Naive thymus-derived CD4-positive, alpha-beta T cell (primary cell): Measurements from ENCODE around the gene CTSZ. TPM values are rescaled to one million over a fixed set of nuclear protein-coding genes. Genes with fewer than 3 reads are reported as not detected.
"Not testable (repeated sequence)": the region's sequence is repeated elsewhere in the genome, so short reads cannot be mapped to it uniquely, and the experiment has no call there.

ENCODE experiments used
- ATAC-seq: fragments of 150-1000 bp; cut with Tn5 transposase; 2 replicates; pipeline ENCODE4 v1.10.0; 2021; ENCODE audit warnings: mild to moderate bottlenecking, moderate library complexity
- CTCF ChIA-PET: fragments of 350-600 bp; sonication (Branson Sonifier 250); formaldehyde crosslinking; loops from one replicate; lab custom pipeline; 2021; ENCODE audit warnings: antibody characterized with exemption; lab: Charles Lee
- POLR2A ChIA-PET: fragments of 350-600 bp; sonication (Branson Sonifier 250); formaldehyde crosslinking; loops from one replicate; lab custom pipeline; 2021; ENCODE audit warnings: antibody characterized with exemption, inconsistent platforms; lab: Charles Lee
- DNase-seq, 9 donors: peaks; one replicate each; pipeline versions ENCODE4 v3.0.0 to v3.0.0-alpha.2; 2020 to 2022; ENCODE audit warnings: mixed read lengths in 1 of 9
- H3K27ac ChIP-seq: one replicate; pipeline ENCODE4 v1.7.0; 2013; ENCODE audit warnings: mild to moderate bottlenecking, low read depth, low read length, moderate library complexity
- H3K27me3 ChIP-seq, 2 donors: one replicate each; pipeline ENCODE4 v1.7.0; 2013; ENCODE audit warnings: low read length in 2 of 2, mild to moderate bottlenecking in 2 of 2, moderate library complexity in 2 of 2; ENCODE audit not compliant: control insufficient read depth in 2 of 2, insufficient read depth in 2 of 2
- H3K36me3 ChIP-seq, 3 experiments: 1 replicate in 2 of 3; 2 replicates in 1 of 3; pipeline ENCODE4 v1.7.0; 2013; ENCODE audit warnings: low read length in 3 of 3, mild to moderate bottlenecking in 3 of 3, moderate library complexity in 1 of 3; ENCODE audit not compliant: insufficient read depth in 3 of 3, control insufficient read depth in 2 of 3
- H3K4me1 ChIP-seq, 2 donors: one replicate each; pipeline ENCODE4 v1.7.0; 2013; ENCODE audit warnings: low read length in 2 of 2, mild to moderate bottlenecking in 2 of 2, moderate library complexity in 1 of 2; ENCODE audit not compliant: control insufficient read depth in 2 of 2, insufficient read depth in 2 of 2
- H3K4me3 ChIP-seq: 2 replicates; pipeline ENCODE4 v1.7.0; 2013; ENCODE audit warnings: mild to moderate bottlenecking, low read length
- H3K9me3 ChIP-seq, 3 experiments: 1 replicate in 2 of 3; 2 replicates in 1 of 3; pipeline ENCODE4 v1.7.0; 2013; ENCODE audit warnings: low read length in 3 of 3; ENCODE audit not compliant: control insufficient read depth in 2 of 3
- H3K27ac Mint-ChIP-seq, 9 donors: one replicate each; pipeline ENCODE4 v1.8.0; 2020 to 2022; ENCODE audit warnings: mixed read lengths in 9 of 9, mild to moderate bottlenecking in 8 of 9, moderate library complexity in 5 of 9, inconsistent platforms in 2 of 9
- H3K27me3 Mint-ChIP-seq, 5 donors: one replicate each; pipeline ENCODE4 v1.8.0; 2021 to 2022; ENCODE audit warnings: mixed read lengths in 5 of 5, mild to moderate bottlenecking in 1 of 5
- H3K36me3 Mint-ChIP-seq, 5 donors: one replicate each; pipeline ENCODE4 v1.8.0; 2020 to 2022; ENCODE audit warnings: mixed read lengths in 5 of 5, mild to moderate bottlenecking in 3 of 5, inconsistent platforms in 1 of 5
- H3K4me1 Mint-ChIP-seq, 7 donors: one replicate each; pipeline ENCODE4 v1.8.0; 2020 to 2022; ENCODE audit warnings: mixed read lengths in 7 of 7, mild to moderate bottlenecking in 3 of 7, inconsistent platforms in 1 of 7
- H3K4me3 Mint-ChIP-seq, 10 donors: one replicate each; pipeline ENCODE4 v1.8.0; 2020 to 2022; ENCODE audit warnings: mild to moderate bottlenecking in 10 of 10, mixed read lengths in 10 of 10, moderate library complexity in 6 of 10, inconsistent platforms in 2 of 10
- H3K9me3 Mint-ChIP-seq, 11 donors: one replicate each; pipeline ENCODE4 v1.8.0; 2020 to 2022; ENCODE audit warnings: mixed read lengths in 11 of 11, mild to moderate bottlenecking in 4 of 11, inconsistent platforms in 1 of 11, moderate library complexity in 1 of 11
- intact Hi-C, 2 donors: fragments of 100-400 bp; cut with micrococcal nuclease; formaldehyde crosslinking; loops; one replicate each; pipeline ENCODE4 v1.15.1; 2023
- polyA plus RNA-seq, 2 donors: library from polyadenylated mRNA; unstranded; fragments of 300-500 nt; fragmentation: Illumina TruSeq; gene quantifications; one replicate each; pipeline ENCODE4 v1.2.3, GENCODE V29; 2021
- total RNA-seq, 6 experiments: library from RNA in 5 of 6; stranded (reverse) in 5 of 6; gene quantifications; 1 replicate in 5 of 6; 2 replicates in 1 of 6; pipeline ENCODE4 v1.2.3 and lab custom pipeline; 2021 to 2026

CTSZ gene
- total and polyA plus RNA-seq, 7 experiments from 2014 or later, result 1.0 to 165 (median 29.9) TPM

DNA sequence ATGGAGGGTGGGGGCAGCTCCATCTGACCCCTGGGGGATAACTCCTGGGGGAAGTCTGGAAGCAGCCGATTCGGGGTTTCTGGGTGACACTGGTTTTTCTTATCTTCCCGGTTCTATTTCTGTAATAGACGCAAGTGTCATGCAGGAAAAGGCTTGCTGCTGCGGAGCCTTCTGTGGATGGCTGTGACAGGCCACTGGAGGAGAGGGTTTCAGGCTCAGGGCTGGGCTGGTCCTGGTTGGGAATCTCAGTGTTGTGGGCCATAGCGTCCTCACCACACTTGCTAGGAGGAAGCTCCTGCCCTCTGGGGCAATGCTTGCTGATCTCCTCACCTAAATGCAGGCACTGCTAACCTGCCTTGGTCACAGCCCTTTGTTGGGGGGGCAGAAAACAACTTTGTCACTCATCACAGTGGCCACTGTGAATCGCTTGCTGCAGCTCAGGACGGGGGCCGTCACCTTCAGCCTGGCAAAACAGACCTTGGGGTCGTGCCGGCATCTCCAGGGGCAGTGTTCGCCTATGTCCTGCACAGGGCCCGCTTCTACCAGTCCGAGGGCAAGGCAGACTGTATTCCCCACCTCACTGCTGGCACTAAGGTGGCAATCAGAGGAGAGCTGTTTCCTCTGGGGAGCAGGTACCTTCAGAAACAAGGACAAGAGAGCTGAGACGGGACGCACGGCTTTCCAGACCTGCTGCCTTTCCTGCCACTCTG is 7.8 kb upstream of the CTSZ start:
- Histone ChIP-seq H3K27me3 (no peaks in the 10 kb centered on the region), H3K4me3 (no peak overlapping the region), H3K4me1 (peaks cover 10 to 24% of the 10 kb centered on the region in 2 donors), H3K9me3 (no peaks in the 10 kb centered on the region), H3K36me3 (no peaks in the 10 kb centered on the region), H3K27ac (no peak overlapping the region)
- Mint-ChIP-seq H3K4me3 (peak overlapping the region in 2 of 10 donors; percentile 19 to 26), H3K9me3 (no peaks in the 10 kb centered on the region), H3K27me3 (no peaks in the 10 kb centered on the region), H3K27ac (peak overlapping the region in 2 of 9 donors; percentile 23 to 76), H3K4me1 (peaks cover 26 to 53% (median 47%) of the 10 kb centered on the region in 7 donors), H3K36me3 (peaks cover 0 to 5% (median 0%) of the 10 kb centered on the region in 5 donors)
- intact Hi-C loops, result no loop called here
- DNase-seq (no peak), ATAC-seq (no peak)
- CTCF ChIA-PET, result no interaction called here
- POLR2A ChIA-PET, result interaction anchor here (0.6 to 1.6 kb wide), 5 partner anchors 10 to 69 kb away, joined by 3 to 8 read pairs (median 4); partner anchors contain the start of gene ATP5F1E

DNA sequence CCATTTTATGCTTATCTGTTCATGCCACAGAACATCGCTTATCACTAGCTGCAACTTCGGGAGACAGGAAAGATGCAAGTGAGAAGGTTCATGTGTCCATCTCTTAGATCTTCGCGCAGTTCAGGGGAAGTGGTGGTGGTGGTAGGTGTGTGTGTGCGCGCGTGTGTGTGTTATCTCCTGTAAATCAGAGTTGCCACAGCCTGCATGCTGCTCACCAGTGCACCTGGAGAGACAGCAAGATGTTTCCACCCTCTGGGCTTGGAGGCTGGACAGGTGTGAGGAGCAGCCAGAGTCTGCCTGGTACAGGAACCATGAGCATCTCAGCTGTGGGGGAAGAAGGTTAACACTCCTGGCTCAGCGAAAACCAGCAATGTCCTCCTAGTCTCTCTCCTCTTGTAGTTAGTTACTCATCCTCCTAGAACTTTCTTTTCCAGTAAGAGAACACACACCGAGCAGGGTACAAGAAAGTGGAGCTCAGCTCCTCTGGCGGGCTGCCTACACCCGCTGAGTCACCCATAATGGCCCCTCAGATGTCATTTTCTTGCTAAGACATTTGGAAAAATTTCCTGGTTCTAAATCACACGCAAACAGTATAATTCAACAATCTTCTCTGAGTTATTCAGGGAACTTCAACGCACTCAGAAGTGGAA is 7.0 kb upstream of the CTSZ start:
- no peaks in the 10 kb centered on the region for H3K36me3 ChIP-seq
- CTCF ChIA-PET, result no interaction called here
- peak; percentile 67 for ATAC-seq
- Mint-ChIP-seq H3K27ac (peak overlapping the region in 5 of 9 donors; percentile 10 to 76 (median 21)), H3K27me3 (no peaks in the 10 kb centered on the region), H3K9me3 (no peaks in the 10 kb centered on the region), H3K36me3 (no peaks in the 10 kb centered on the region), H3K4me1 (peaks cover 26 to 53% (median 47%) of the 10 kb centered on the region in 7 donors), H3K4me3 (peak overlapping the region in 5 of 10 donors; percentile 4 to 26 (median 14))
- peak in 4 of 9 donors; percentile 16 to 36 (median 28) for DNase-seq
- POLR2A ChIA-PET, result interaction anchor here (0.6 to 1.6 kb wide), 5 partner anchors 8 to 52 kb away, joined by 3 to 8 read pairs (median 4); partner anchors contain the start of gene ATP5F1E
- H3K27me3 ChIP-seq, result no peaks in the 10 kb centered on the region
- H3K4me1 ChIP-seq, result peaks cover 10 to 24% of the 10 kb centered on the region in 2 donors
- H3K9me3 ChIP-seq, result no peaks in the 10 kb centered on the region
- intact Hi-C loops, result no loop called here
- no peak overlapping the region for H3K4me3 ChIP-seq
- no peak overlapping the region for H3K27ac ChIP-seq

DNA sequence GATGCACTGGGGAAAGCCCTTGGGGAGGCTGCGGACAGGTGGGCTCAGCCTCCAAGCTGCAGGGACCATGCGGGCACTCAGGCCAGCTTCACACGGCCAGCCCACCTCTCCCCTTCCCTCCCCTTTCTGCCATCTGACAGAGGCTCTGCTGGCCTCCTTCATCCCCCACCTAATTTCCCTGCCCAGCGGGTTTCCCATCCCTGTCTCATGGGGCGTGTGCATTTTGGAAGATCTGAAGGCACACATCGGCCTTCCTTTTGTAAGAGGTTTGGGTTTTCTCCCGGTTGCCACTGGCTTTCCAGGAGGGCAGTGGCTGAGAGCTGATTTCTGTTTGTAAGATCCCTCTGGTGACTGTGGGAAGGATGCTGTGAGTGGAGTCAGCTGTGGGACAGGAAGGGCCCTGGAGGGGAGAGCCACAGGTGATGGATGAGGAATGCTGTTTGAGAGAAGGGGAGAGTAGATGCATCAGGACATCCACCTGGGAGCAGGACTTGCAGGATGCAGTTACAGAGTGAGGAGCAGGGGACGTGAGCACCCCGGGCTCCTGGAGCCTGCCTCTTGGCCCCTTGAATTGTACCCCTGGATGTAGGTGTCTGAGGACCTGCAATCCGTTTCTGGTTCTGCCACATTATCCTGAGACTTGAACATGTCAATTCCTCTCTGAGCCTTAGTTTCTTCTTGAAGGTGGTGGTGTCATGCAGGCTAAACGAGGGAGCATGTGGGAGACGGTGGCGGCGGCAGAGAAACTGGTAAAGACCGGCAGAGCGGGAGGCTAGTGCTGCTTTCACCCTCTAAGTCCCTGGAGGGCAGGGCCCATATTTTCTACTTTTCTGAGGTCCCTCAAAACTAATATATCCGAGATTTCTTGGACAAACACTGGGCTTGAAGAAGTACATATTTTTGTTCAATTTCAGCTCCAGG is 6.2 kb upstream of the CTSZ start:
- H3K9me3 Mint-ChIP-seq, result no peaks in the 10 kb centered on the region
- Histone ChIP-seq H3K27ac (no peak overlapping the region), H3K27me3 (no peaks in the 10 kb centered on the region), H3K36me3 (no peaks in the 10 kb centered on the region), H3K9me3 (no peaks in the 10 kb centered on the region), H3K4me1 (peaks cover 10 to 24% of the 10 kb centered on the region in 2 donors), H3K4me3 (no peak overlapping the region)
- H3K4me3 Mint-ChIP-seq, result peak overlapping the region in 6 of 10 donors; percentile 2 to 56 (median 22)
- intact Hi-C loops, result no loop called here
- peak overlapping the region in 5 of 9 donors; percentile 12 to 84 (median 55) for H3K27ac Mint-ChIP-seq
- ChIA-PET CTCF (no interaction called here), POLR2A (interaction anchor here (0.6 to 1.4 kb wide), 4 partner anchors 8 to 21 kb away, joined by 3 to 4 read pairs (median 4); partner anchors contain the start of gene ATP5F1E)
- no peaks in the 10 kb centered on the region for H3K36me3 Mint-ChIP-seq
- ATAC-seq, result no peak
- DNase-seq, result peak in 1 of 9 donors; percentile 13
- H3K27me3 Mint-ChIP-seq, result no peaks in the 10 kb centered on the region
- peaks cover 24 to 53% (median 47%) of the 10 kb centered on the region in 7 donors for H3K4me1 Mint-ChIP-seq

DNA sequence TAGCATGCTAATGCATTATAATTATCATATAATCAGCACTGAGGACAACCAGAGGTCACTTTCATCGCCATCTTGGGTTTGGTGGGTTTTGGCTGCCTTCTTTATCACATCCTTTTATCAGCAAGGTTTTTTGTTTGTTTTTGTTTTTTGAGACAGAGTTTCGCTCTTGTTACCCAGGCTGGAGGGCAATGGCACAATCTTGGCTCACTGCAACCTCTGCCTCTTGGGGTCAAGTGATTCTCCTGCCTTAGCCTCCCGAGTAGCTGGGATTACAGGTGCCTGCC is 4.8 kb upstream of the CTSZ start:
- intact Hi-C loops, result not testable (repeated sequence)

DNA sequence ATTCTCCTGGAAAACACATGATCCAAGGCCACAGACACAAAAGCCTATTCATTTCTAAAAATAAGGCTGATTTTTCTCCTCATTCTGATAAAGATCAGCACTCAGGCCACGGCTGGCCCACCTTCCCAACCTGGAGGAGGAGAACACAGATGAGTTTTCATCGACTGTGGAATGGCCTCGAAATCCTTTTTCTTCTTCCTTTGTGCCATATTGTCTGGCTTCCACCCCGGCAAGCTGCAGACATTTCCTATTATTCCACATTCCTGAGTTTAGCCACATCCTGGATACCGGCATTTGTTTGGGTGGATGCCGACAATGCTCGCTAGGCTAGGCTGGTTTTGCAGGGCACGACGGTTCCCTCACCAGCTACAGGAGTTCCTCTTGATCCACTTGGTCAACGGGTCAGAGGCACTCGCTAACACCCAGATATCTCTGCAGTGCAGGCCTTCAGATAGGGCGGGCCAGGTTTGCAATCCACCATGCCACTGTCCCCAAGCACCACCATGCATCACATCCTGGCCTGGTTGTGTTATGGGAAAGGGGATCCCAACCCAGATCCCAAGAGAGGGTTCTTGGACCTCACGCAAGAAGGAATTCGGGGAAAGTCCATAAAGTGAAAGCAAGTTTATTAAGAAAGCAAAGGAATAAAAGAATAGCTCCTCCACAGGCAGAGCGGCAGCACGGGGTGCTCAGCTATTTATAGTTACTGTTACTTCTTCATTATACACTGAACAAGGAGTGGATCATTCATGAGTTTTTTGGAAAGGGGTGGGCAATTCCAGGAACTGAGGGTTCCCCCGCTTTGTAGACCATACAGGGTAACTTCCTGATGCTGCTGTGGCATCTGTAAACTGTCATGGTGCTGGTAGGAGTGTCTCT is 4.2 kb upstream of the CTSZ start:
- no peak for ATAC-seq
- no peak overlapping the region for H3K27ac ChIP-seq
- H3K4me1 ChIP-seq, result peaks cover 13 to 17% of the 10 kb centered on the region in 2 donors
- intact Hi-C loops, result no loop called here
- POLR2A ChIA-PET, result no interaction called here
- DNase-seq, result no peak
- CTCF ChIA-PET, result no interaction called here
- no peaks in the 10 kb centered on the region for H3K9me3 ChIP-seq
- Mint-ChIP-seq H3K27ac (peak overlapping the region in 1 of 9 donors; percentile 34), H3K36me3 (no peaks in the 10 kb centered on the region), H3K4me3 (no peak overlapping the region), H3K9me3 (no peaks in the 10 kb centered on the region), H3K4me1 (peaks cover 17 to 42% (median 33%) of the 10 kb centered on the region in 7 donors), H3K27me3 (no peaks in the 10 kb centered on the region)
- no peaks in the 10 kb centered on the region for H3K36me3 ChIP-seq
- H3K27me3 ChIP-seq, result no peaks in the 10 kb centered on the region
- H3K4me3 ChIP-seq, result no peak overlapping the region

More for the DNA sequence above, 4.8 kb upstream of the CTSZ start:
- H3K9me3 Mint-ChIP-seq, H3K27ac ChIP-seq, CTCF ChIA-PET, H3K36me3 Mint-ChIP-seq, POLR2A ChIA-PET, H3K9me3 ChIP-seq, H3K4me3 Mint-ChIP-seq, H3K27me3 ChIP-seq, H3K27me3 Mint-ChIP-seq, H3K27ac Mint-ChIP-seq, H3K36me3 ChIP-seq, H3K4me3 ChIP-seq, ATAC-seq, DNase-seq: not testable (repeated sequence)
- H3K4me1 ChIP-seq, result peaks cover 10 to 19% of the 10 kb centered on the region in 2 donors
- peaks cover 21 to 47% (median 39%) of the 10 kb centered on the region in 7 donors for H3K4me1 Mint-ChIP-seq
